ENCODE results near the gene GALNT18. TPM values are rescaled to one million over a fixed set of nuclear protein-coding genes. Genes with fewer than 3 reads are reported as not detected.

The GALNT18 gene
- total RNA-seq, 1 donor from 2014 or later = 39.8 TPM

- Mint-ChIP-seq H3K27me3 (ENCODE audit: unreplicated experiment) (no peaks in the 10 kb centered on the region), H3K4me1 (ENCODE audit: unreplicated experiment) (peaks cover 19% of the 10 kb centered on the region), H3K36me3 (ENCODE audit: unreplicated experiment) (peaks cover 14% of the 10 kb centered on the region), H3K9me3 (ENCODE audit: unreplicated experiment) (no peaks in the 10 kb centered on the region), H3K4me3 (ENCODE audit: unreplicated experiment) (no peak overlapping the region), H3K27ac (ENCODE audit: unreplicated experiment) (no peak overlapping the region)
- no peak for TF ChIP-seq CTCF (IDR thresholded peaks at IDR 0.05)
- DNase-seq (ENCODE audit: extremely low spot score, unreplicated experiment) = no peak
Observed at GRCh38 chr11:11436715-11437313, 185.0 kb downstream of the GALNT18 start.

- TF ChIP-seq CTCF (IDR thresholded peaks at IDR 0.05) = no peak
- H3K4me1 Mint-ChIP-seq (ENCODE audit: unreplicated experiment) = peaks cover 15% of the 10 kb centered on the region
- DNase-seq (ENCODE audit: extremely low spot score, unreplicated experiment) = no peak
- no peaks in the 10 kb centered on the region for H3K9me3 Mint-ChIP-seq (ENCODE audit: unreplicated experiment)
- H3K27ac Mint-ChIP-seq (ENCODE audit: unreplicated experiment) = no peak overlapping the region
- H3K4me3 Mint-ChIP-seq (ENCODE audit: unreplicated experiment) = no peak overlapping the region
- H3K27me3 Mint-ChIP-seq (ENCODE audit: unreplicated experiment) = no peaks in the 10 kb centered on the region
- H3K36me3 Mint-ChIP-seq (ENCODE audit: unreplicated experiment) = peaks cover 22% of the 10 kb centered on the region
Observed at GRCh38 chr11:11435635-11436034, 186.2 kb downstream of the GALNT18 start.

GRCh38 chr11:11433960-11434359 is 187.8 kb downstream of the GALNT18 start:
- no peaks in the 10 kb centered on the region for H3K27me3 Mint-ChIP-seq (ENCODE audit: unreplicated experiment)

GRCh38 chr11:11432621-11433319 is 189.0 kb downstream of the GALNT18 start:
- no peak for TF ChIP-seq CTCF (IDR thresholded peaks at IDR 0.05)
- no peak overlapping the region for H3K4me3 Mint-ChIP-seq (ENCODE audit: unreplicated experiment)
- no peak for DNase-seq (ENCODE audit: extremely low spot score, unreplicated experiment)
- H3K4me1 Mint-ChIP-seq (ENCODE audit: unreplicated experiment) = peaks cover 12% of the 10 kb centered on the region
- no peaks in the 10 kb centered on the region for H3K27me3 Mint-ChIP-seq (ENCODE audit: unreplicated experiment)
- no peak overlapping the region for H3K27ac Mint-ChIP-seq (ENCODE audit: unreplicated experiment)
- no peaks in the 10 kb centered on the region for H3K9me3 Mint-ChIP-seq (ENCODE audit: unreplicated experiment)
- peaks cover 18% of the 10 kb centered on the region for H3K36me3 Mint-ChIP-seq (ENCODE audit: unreplicated experiment)

More at GRCh38 chr11:11433960-11434359, 187.8 kb downstream of the GALNT18 start:
- no peak for DNase-seq (ENCODE audit: extremely low spot score, unreplicated experiment)
- TF ChIP-seq CTCF (IDR thresholded peaks at IDR 0.05) = no peak
- H3K36me3 Mint-ChIP-seq (ENCODE audit: unreplicated experiment) = peaks cover 26% of the 10 kb centered on the region
- H3K4me1 Mint-ChIP-seq (ENCODE audit: unreplicated experiment) = peaks cover 9% of the 10 kb centered on the region
- H3K9me3 Mint-ChIP-seq (ENCODE audit: unreplicated experiment) = no peaks in the 10 kb centered on the region
- H3K4me3 Mint-ChIP-seq (ENCODE audit: unreplicated experiment) = no peak overlapping the region
- no peak overlapping the region for H3K27ac Mint-ChIP-seq (ENCODE audit: unreplicated experiment)

- Mint-ChIP-seq H3K36me3 (ENCODE audit: unreplicated experiment) (peaks cover 16% of the 10 kb centered on the region), H3K27ac (ENCODE audit: unreplicated experiment) (no peak overlapping the region)
- no peak for TF ChIP-seq CTCF (IDR thresholded peaks at IDR 0.05)
Observed at GRCh38 chr11:11430431-11430830, 191.4 kb downstream of the GALNT18 start.

More at GRCh38 chr11:11430431-11430830, 191.4 kb downstream of the GALNT18 start:
- peaks cover 29% of the 10 kb centered on the region for H3K4me1 Mint-ChIP-seq (ENCODE audit: unreplicated experiment)
- H3K4me3 Mint-ChIP-seq (ENCODE audit: unreplicated experiment) = no peak overlapping the region
- no peaks in the 10 kb centered on the region for H3K27me3 Mint-ChIP-seq (ENCODE audit: unreplicated experiment)
- H3K9me3 Mint-ChIP-seq (ENCODE audit: unreplicated experiment) = no peaks in the 10 kb centered on the region
- no peak for DNase-seq (ENCODE audit: extremely low spot score, unreplicated experiment)
